ENCODE data around the gene MEIOB. TPM values are rescaled to one million over a fixed set of nuclear protein-coding genes. Genes with fewer than 3 reads are reported as not detected.

The MEIOB gene
- total RNA-seq, 1 experiment from 2014 or later = not detected

DNA sequence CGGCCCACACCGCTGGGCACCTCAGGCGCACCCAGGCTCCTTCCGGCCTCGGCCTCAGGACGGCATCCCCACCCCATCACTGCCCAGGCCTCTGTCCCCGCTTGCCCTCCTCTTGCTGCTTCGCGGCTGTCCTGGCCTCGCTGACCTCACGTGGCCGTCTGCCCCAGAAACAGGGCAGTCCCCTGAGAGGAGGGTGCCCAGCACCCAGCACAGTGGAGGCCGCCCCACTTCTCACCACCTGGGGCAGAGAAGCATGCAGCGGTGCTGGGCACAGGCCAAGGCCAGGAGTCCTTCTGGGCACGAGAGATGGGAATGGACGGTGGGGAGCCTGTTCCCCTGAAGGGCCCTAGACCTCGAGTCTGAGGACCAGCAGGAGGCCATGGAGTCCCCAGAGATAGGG lies 54.2 kb downstream of the MEIOB start:
- CTCF ChIA-PET = no interaction called here
- POLR2A ChIA-PET (ENCODE audit: unreplicated experiment) = no interaction called here

DNA sequence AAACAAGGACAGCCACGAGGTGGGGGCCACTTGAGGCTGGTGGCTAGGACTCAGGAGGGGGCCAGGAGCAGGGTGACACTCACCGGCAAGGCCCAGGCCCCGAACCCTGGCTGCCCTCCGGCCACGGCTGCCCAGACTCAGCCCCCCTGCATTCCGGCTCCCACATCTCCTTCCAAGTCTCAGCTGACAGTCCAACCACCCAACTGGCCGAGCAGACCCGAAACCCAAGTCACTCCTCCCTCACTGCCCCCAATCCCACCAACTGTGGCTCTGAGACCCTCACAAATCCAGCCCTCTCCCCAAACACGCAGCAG lies 54.7 kb downstream of the MEIOB start:
- TF ChIP-seq, protein P1, sequence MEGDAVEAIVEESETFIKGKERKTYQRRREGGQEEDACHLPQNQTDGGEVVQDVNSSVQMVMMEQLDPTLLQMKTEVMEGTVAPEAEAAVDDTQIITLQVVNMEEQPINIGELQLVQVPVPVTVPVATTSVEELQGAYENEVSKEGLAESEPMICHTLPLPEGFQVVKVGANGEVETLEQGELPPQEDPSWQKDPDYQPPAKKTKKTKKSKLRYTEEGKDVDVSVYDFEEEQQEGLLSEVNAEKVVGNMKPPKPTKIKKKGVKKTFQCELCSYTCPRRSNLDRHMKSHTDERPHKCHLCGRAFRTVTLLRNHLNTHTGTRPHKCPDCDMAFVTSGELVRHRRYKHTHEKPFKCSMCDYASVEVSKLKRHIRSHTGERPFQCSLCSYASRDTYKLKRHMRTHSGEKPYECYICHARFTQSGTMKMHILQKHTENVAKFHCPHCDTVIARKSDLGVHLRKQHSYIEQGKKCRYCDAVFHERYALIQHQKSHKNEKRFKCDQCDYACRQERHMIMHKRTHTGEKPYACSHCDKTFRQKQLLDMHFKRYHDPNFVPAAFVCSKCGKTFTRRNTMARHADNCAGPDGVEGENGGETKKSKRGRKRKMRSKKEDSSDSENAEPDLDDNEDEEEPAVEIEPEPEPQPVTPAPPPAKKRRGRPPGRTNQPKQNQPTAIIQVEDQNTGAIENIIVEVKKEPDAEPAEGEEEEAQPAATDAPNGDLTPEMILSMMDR (conservative IDR thresholded peaks at IDR 0.05) = no peak
- TF ChIP-seq EZH2 (IDR thresholded peaks at IDR 0.05; ENCODE audit: low read depth) = no peak
- POLR2A ChIA-PET (ENCODE audit: unreplicated experiment) = no interaction called here
- DNase-seq = no peak
- intact Hi-C loops (cut with micrococcal nuclease; ENCODE audit: unreplicated experiment) = no loop called here
- H3K36me3 ChIP-seq (ENCODE audit: low read depth) = 0 out of 2 replicates have a peak, but pooled peaks cover 6% of the 10 kb centered on the region
- peaks cover 9% of the 10 kb centered on the region; the same call in 1 of the 2 replicates for H3F3A ChIP-seq (ENCODE audit: insufficient read depth, low read depth)
- no peak overlapping the region for H3K27ac ChIP-seq
- no peak overlapping the region for H2AFZ ChIP-seq
- H3K9me3 ChIP-seq (ENCODE audit: insufficient read depth, low read depth) = no peaks in the 10 kb centered on the region
- no peaks in the 10 kb centered on the region for H4K20me1 ChIP-seq (ENCODE audit: insufficient read depth)
- no peaks in the 10 kb centered on the region for H3K4me1 ChIP-seq (replicated peaks; ENCODE audit: insufficient read depth)
- no peaks in the 10 kb centered on the region for H3K27me3 ChIP-seq (ENCODE audit: insufficient read depth, low read depth)
- H3K9me2 ChIP-seq (ENCODE audit: insufficient read depth) = no peaks in the 10 kb centered on the region
- CTCF ChIA-PET = no interaction called here
- BruUV-seq (replicated peaks) = no TSS peak
- H3K4me3 ChIP-seq = no peak overlapping the region
- H3K79me2 ChIP-seq (ENCODE audit: low read depth) = no peaks in the 10 kb centered on the region
- no peak overlapping the region for H3K4me2 ChIP-seq

More for the DNA sequence above, 54.2 kb downstream of the MEIOB start:
- Histone ChIP-seq H2AFZ (no peak overlapping the region), H3K36me3 (ENCODE audit: low read depth) (0 out of 2 replicates have a peak, but pooled peaks cover 6% of the 10 kb centered on the region), H3K9me3 (ENCODE audit: insufficient read depth, low read depth) (no peaks in the 10 kb centered on the region), H3K4me1 (replicated peaks; ENCODE audit: insufficient read depth) (no peaks in the 10 kb centered on the region), H3K9me2 (ENCODE audit: insufficient read depth) (no peaks in the 10 kb centered on the region), H3K27me3 (ENCODE audit: insufficient read depth, low read depth) (no peaks in the 10 kb centered on the region), H3K79me2 (ENCODE audit: low read depth) (no peaks in the 10 kb centered on the region), H3K4me2 (no peak overlapping the region), H3F3A (ENCODE audit: insufficient read depth, low read depth) (peaks cover 9% of the 10 kb centered on the region; the same call in 1 of the 2 replicates), H3K27ac (no peak overlapping the region), H4K20me1 (ENCODE audit: insufficient read depth) (no peaks in the 10 kb centered on the region), H3K4me3 (no peak overlapping the region)
- intact Hi-C loops (cut with micrococcal nuclease; ENCODE audit: unreplicated experiment) = no loop called here
- no peak for TF ChIP-seq EZH2 (IDR thresholded peaks at IDR 0.05; ENCODE audit: low read depth)
- TF ChIP-seq, protein P1 (conservative IDR thresholded peaks at IDR 0.05) = no peak
- no peak for DNase-seq
- no TSS peak for BruUV-seq (replicated peaks)

DNA sequence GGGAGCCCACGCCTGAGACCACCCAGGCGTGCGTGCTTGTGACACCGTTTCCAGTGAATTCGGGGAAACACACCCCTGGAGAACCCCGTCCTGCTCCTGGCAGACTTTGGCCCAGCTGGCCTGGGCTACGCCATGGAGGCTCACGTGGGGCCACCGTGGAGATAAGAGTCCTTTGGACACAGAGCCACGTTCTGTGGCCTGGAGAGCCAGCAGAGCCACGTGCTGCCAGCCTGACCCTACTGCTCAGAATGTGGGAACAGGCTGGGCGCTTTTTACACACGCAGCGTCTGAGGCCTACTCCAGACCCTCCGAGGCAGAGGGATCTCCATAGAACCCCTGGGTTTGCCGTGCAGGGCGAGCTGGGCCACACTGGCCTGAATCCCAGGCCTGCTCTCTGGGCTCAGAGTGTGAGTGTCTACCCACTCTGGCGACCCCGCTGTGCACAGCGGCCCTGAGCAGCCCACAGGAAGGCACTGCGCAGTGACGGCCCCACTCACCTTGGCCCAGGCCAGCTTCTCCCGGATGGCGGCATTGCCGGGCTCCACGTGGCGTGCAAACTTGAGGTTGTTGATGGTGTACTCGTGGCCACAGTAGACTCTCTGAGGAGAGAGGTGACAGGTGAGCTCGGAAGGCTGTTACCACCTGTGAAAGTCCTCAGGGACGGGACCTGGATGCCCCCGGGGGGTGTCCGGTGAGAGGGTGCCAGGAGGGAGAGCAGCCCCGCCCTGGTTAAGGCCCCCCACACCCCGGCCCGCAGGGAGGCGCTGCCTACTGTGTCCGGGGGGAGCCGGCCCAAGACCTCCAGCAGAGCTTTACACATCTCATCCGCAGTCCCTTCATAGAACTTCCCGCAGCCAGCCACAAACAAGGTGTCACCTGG lies 55.3 kb downstream of the MEIOB start:
- H3K79me2 ChIP-seq (ENCODE audit: low read depth) = no peaks in the 10 kb centered on the region
- H4K20me1 ChIP-seq (ENCODE audit: insufficient read depth) = no peaks in the 10 kb centered on the region
- 0 out of 2 replicates have a peak, but pooled peaks cover 6% of the 10 kb centered on the region for H3K36me3 ChIP-seq (ENCODE audit: low read depth)
- H3K4me3 ChIP-seq = no peak overlapping the region
- ChIA-PET CTCF (no interaction called here), POLR2A (ENCODE audit: unreplicated experiment) (no interaction called here)
- DNase-seq = no peak
- no peak overlapping the region for H3K27ac ChIP-seq
- H3K4me1 ChIP-seq (replicated peaks; ENCODE audit: insufficient read depth) = no peaks in the 10 kb centered on the region
- H3K4me2 ChIP-seq = no peak overlapping the region
- BruUV-seq (replicated peaks) = no TSS peak
- H3K9me3 ChIP-seq (ENCODE audit: insufficient read depth, low read depth) = no peaks in the 10 kb centered on the region
- H2AFZ ChIP-seq = no peak overlapping the region
- no peaks in the 10 kb centered on the region for H3K27me3 ChIP-seq (ENCODE audit: insufficient read depth, low read depth)
- intact Hi-C loops (cut with micrococcal nuclease; ENCODE audit: unreplicated experiment) = no loop called here
- H3F3A ChIP-seq (ENCODE audit: insufficient read depth, low read depth) = peaks cover 9% of the 10 kb centered on the region; the same call in 1 of the 2 replicates
- no peaks in the 10 kb centered on the region for H3K9me2 ChIP-seq (ENCODE audit: insufficient read depth)
- TF ChIP-seq, protein P1 (conservative IDR thresholded peaks at IDR 0.05) = no peak
